Smooth muscle cell (in vitro differentiated cells): ENCODE data around the gene PDE4A. TPM values are rescaled to one million over a fixed set of nuclear protein-coding genes. Genes with fewer than 3 reads are reported as not detected.

Experiments
- DNase-seq: peaks from one replicate; lab custom pipeline; 2025; ENCODE audit not compliant: unreplicated experiment; lab: John Stamatoyannopoulos, UW
- H2AFZ ChIP-seq: fragments of 200-600 bp; sonication (generic); 2 replicates; pipeline ENCODE4 v1.6.0; 2016; ENCODE audit warnings: antibody characterized with exemption, low read depth, mild to moderate bottlenecking
- H3F3A ChIP-seq: fragments of 200-600 bp; sonication (generic); 2 replicates; pipeline ENCODE4 v1.6.0; 2017; ENCODE audit warnings: antibody characterized with exemption, low read depth
- H3K27ac ChIP-seq: fragments of 200-600 bp; sonication (generic); 2 replicates; pipeline ENCODE4 v1.5.1; 2016; ENCODE audit warnings: low read depth, mild to moderate bottlenecking
- H3K27me3 ChIP-seq: fragments of 200-600 bp; sonication (generic); 2 replicates; pipeline ENCODE4 v1.6.1; 2016; ENCODE audit warnings: low read depth, mild to moderate bottlenecking
- H3K36me3 ChIP-seq: fragments of 200-600 bp; sonication (generic); 2 replicates; pipeline ENCODE4 v1.5.1; 2016; ENCODE audit warnings: low read depth
- H3K4me1 ChIP-seq: fragments of 200-600 bp; sonication (generic); 2 replicates; pipeline ENCODE4 v1.5.1; 2016; ENCODE audit warnings: low read depth
- H3K4me2 ChIP-seq: fragments of 200-600 bp; sonication (generic); 2 replicates; pipeline ENCODE4 v1.6.0; 2016; ENCODE audit warnings: mild to moderate bottlenecking
- H3K4me3 ChIP-seq: fragments of 200-600 bp; sonication (generic); 2 replicates; pipeline ENCODE4 v1.5.1; 2016; ENCODE audit warnings: mild to moderate bottlenecking
- H3K79me2 ChIP-seq: fragments of 200-600 bp; sonication (generic); 2 replicates; pipeline ENCODE4 v1.6.0; 2016; ENCODE audit warnings: low read depth, mild to moderate bottlenecking
- H3K9ac ChIP-seq: fragments of 200-600 bp; sonication (generic); 2 replicates; pipeline ENCODE4 v1.6.0; 2016; ENCODE audit warnings: low read depth
- H3K9me3 ChIP-seq: fragments of 200-600 bp; sonication (generic); replicated peaks from 2 replicates; pipeline ENCODE4 v1.5.1; 2016; ENCODE audit warnings: low read depth
- H4K20me1 ChIP-seq: fragments of 200-600 bp; sonication (generic); 2 replicates; pipeline ENCODE4 v1.6.0; 2016; ENCODE audit warnings: low read depth
- CTCF ChIP-seq: fragments of 200-600 bp; sonication (generic); IDR thresholded peaks from 2 replicates; pipeline ENCODE4 v1.5.1; 2017; ENCODE audit warnings: borderline replicate concordance, mild to moderate bottlenecking, antibody characterized with exemption; ENCODE audit not compliant: insufficient read depth, poor library complexity, severe bottlenecking
- WGBS: methylation state at CpG from one replicate; pipeline ENCODE4 v1.1.7; 2016; ENCODE audit warnings: low lambda C conversion rate; 5-methylcytosine and 5-hydroxymethylcytosine counted together
- polyA plus RNA-seq: library from polyadenylated mRNA; unstranded; fragments of >200 nt; fragmentation: Nextera tagmentation; extraction: Ambion mirVana; gene quantifications from 2 replicates; pipeline ENCODE4 v1.2.1, GENCODE V29; 2016
- total RNA-seq: library from RNA; depleted of rRNA; stranded (reverse); fragments of >200 nt; gene quantifications from 2 replicates; pipeline ENCODE4 v1.2.3, GENCODE V29; 2014

The PDE4A gene
- total and polyA plus RNA-seq, 2 experiments from 2014 or later: 2.7 to 16.4 TPM

DNA sequence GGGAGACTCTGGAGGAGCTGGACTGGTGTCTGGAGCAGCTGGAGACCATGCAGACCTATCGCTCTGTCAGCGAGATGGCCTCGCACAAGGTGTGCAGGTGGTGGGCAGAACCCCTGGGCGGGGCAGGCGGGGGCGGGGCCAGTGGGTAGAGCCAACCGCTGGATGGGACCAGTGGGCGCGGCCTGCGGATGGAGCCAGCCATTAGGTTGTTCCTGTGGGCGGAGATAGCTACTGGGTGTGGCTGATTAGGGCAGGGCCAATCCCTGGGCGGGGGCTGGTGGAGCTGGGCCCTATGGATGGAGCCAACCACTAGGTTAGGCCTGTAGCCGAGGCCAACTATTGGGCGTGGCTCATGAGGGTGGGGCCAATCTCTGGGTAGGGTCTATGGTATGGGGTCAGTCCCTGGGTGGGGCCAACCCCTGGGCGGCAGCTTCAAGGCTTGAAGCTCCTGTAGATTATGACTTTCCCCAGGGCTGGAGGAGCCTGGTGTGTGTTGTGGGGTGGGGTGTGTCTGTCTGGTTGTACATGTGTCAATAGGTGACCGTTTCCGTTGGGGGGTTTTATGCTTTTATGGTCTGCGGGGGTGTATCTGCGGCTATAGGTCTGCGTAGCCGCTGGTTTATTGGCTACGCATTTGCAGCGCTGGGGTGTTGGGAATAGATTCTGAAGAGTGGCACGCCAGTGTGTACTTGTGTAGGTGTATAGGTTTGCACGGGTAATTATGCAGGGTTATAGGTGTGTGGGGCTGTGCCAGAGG is 30.7 kb downstream of the PDE4A start:
- Histone ChIP-seq H4K20me1 (no peaks in the 10 kb centered on the region), H3K4me1 (no peaks in the 10 kb centered on the region), H3F3A (no peaks in the 10 kb centered on the region), H3K4me2 (no peak overlapping the region), H3K27ac (no peak overlapping the region), H2AFZ (no peak overlapping the region), H3K79me2 (no peaks in the 10 kb centered on the region), H3K4me3 (no peak overlapping the region), H3K9ac (no peak overlapping the region), H3K9me3 (no peaks in the 10 kb centered on the region), H3K27me3 (no peaks in the 10 kb centered on the region), H3K36me3 (no peaks in the 10 kb centered on the region)
- 95% methylated on average over 23 of the region's 25 CpGs for WGBS
- TF ChIP-seq CTCF: no peak
- no peak for DNase-seq

GRCh38 chr19:10452726-10453618 is 32.6 kb downstream of the PDE4A start:
- H4K20me1 ChIP-seq: no peaks in the 10 kb centered on the region
- no peak overlapping the region for H3K27ac ChIP-seq
- H3K4me2 ChIP-seq: no peak overlapping the region
- no peak for DNase-seq
- 95% methylated on average over 4 of the region's 25 CpGs for WGBS
- no peak for TF ChIP-seq CTCF
- H3K79me2 ChIP-seq: no peaks in the 10 kb centered on the region
- H3K27me3 ChIP-seq: no peaks in the 10 kb centered on the region
- no peaks in the 10 kb centered on the region for H3K9me3 ChIP-seq
- H3K9ac ChIP-seq: no peak overlapping the region
- H3K36me3 ChIP-seq: no peaks in the 10 kb centered on the region
- no peak overlapping the region for H3K4me3 ChIP-seq
- no peak overlapping the region for H2AFZ ChIP-seq
- H3K4me1 ChIP-seq: no peaks in the 10 kb centered on the region
- no peaks in the 10 kb centered on the region for H3F3A ChIP-seq

DNA sequence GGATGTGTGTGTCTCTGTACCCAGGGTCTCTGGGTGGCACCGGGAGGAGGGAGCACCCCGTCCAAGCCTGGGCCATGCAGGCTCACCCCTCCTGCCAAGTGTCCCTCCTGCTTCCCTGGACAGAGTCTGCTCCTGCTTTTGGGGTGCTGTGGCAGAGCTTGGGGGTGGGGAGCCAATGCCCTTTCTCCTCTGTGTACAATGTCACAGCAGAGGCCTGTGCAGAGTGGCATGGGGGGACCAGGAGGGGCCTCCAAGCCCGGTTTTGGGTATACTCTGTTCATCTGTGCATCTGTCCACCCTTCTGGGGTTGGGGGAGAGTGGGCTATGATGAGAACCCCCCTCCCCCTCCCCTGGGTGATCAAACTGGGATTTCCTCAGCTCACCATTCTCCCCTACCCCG is 33.5 kb downstream of the PDE4A start:
- Histone ChIP-seq H3F3A (no peaks in the 10 kb centered on the region), H3K27me3 (no peaks in the 10 kb centered on the region), H3K9me3 (no peaks in the 10 kb centered on the region), H3K27ac (no peak overlapping the region), H3K4me3 (no peak overlapping the region), H3K79me2 (no peaks in the 10 kb centered on the region), H2AFZ (no peak overlapping the region), H3K4me1 (no peaks in the 10 kb centered on the region), H3K36me3 (no peaks in the 10 kb centered on the region), H4K20me1 (no peaks in the 10 kb centered on the region), H3K9ac (no peak overlapping the region), H3K4me2 (no peak overlapping the region)
- DNase-seq: no peak
- TF ChIP-seq CTCF: no peak
- WGBS: 78% methylated on average over 4 of the region's 4 CpGs
